IPS-20b (cell line): ENCODE measurements around the gene ETV2.
"Not testable (repeated sequence)": the region's sequence is repeated elsewhere in the genome, so short reads cannot be mapped to it uniquely, and the experiment has no call there.

ENCODE experiments used
- H3K27ac ChIP-seq: one replicate; pipeline ENCODE4 v1.5.1; 2013; ENCODE audit warnings: low read length
- H3K27me3 ChIP-seq: 2 replicates; pipeline ENCODE4 v1.6.1; 2013; ENCODE audit warnings: mild to moderate bottlenecking, low read length, inconsistent platforms; ENCODE audit not compliant: insufficient read depth
- H3K36me3 ChIP-seq: 2 replicates; pipeline ENCODE4 v1.6.1; 2013; ENCODE audit warnings: low read depth, mild to moderate bottlenecking, inconsistent platforms, low read length, moderate library complexity; ENCODE audit not compliant: insufficient read depth
- H3K4me1 ChIP-seq: 2 replicates; pipeline ENCODE4 v1.6.1; 2013; ENCODE audit warnings: mild to moderate bottlenecking, control low read depth, inconsistent platforms, low read length, moderate library complexity; ENCODE audit not compliant: insufficient read depth
- H3K4me3 ChIP-seq: 2 replicates; pipeline ENCODE4 v1.5.1; 2013; ENCODE audit warnings: mild to moderate bottlenecking, low read length, inconsistent platforms
- H3K9ac ChIP-seq: 2 replicates; pipeline ENCODE4 v1.6.1; 2013; ENCODE audit warnings: low read depth, mild to moderate bottlenecking, inconsistent platforms, low read length, moderate library complexity
- H3K9me3 ChIP-seq: 2 replicates; pipeline ENCODE4 v1.6.1; 2013; ENCODE audit warnings: mild to moderate bottlenecking, low read depth, low read length, inconsistent platforms; ENCODE audit not compliant: insufficient read depth

ETV2 gene, protein sequence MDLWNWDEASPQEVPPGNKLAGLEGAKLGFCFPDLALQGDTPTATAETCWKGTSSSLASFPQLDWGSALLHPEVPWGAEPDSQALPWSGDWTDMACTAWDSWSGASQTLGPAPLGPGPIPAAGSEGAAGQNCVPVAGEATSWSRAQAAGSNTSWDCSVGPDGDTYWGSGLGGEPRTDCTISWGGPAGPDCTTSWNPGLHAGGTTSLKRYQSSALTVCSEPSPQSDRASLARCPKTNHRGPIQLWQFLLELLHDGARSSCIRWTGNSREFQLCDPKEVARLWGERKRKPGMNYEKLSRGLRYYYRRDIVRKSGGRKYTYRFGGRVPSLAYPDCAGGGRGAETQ

DNA sequence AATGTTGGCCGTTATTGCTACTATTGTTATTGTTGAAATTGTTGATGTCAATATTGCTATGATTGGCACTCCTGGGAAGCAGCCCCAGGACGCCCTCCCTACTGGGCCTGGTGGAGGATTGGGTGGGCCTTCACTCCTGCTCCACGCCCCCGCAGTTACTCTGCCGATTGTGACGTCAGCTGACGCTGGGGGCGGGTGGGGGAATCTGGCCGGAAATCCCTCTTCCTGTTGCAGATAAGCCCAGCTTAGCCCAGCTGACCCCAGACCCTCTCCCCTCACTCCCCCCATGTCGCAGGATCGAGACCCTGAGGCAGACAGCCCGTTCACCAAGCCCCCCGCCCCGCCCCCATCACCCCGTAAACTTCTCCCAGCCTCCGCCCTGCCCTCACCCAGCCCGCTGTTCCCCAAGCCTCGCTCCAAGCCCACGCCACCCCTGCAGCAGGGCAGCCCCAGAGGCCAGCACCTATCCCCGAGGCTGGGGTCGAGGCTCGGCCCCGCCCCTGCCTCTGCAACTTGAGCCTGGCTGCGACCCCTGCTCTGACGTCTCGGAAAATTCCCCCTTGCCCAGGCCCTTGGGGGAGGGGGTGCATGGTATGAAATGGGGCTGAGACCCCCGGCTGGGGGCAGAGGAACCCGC is at the start of gene ETV2:
ETV2 (plus strand) TSS at position 231 of the 637 bp plus-strand sequence. CDS start 716 bp downstream, outside the sequence.
- Histone ChIP-seq H3K27me3 (peaks cover 29% of the 10 kb centered on the region), H3K4me3 (peak within 1 kb of the TSS; percentile 35; the same call in 1 of the 2 replicates), H3K9me3 (no peaks in the 10 kb centered on the region), H3K36me3 (peaks cover 18% of the 10 kb centered on the region), H3K9ac (no peak within 1 kb of the TSS; the same call in 1 of the 2 replicates), H3K4me1 (peaks cover 13% of the 10 kb centered on the region; the same call in 1 of the 2 replicates), H3K27ac (no peak within 1 kb of the TSS)

DNA sequence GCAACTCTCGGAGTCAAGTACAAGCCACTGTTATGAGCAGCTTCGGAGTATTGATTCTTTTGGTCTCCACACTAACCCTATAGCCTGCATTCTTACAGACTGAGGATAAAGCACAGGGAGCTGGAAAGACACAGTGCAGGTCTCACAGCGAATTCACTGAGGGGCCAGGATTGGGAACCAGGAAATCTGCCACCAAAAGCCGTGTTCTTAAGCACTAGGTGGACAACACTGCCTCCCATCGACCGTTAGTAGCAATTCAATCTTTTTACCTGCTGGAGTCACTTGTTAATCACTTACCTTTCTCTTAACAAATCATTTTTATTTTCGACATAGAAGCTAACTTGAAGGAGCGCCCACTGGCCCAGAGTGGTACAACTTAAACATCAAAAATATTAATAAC is 49.3 kb upstream of the ETV2 start:
- no peaks in the 10 kb centered on the region for H3K36me3 ChIP-seq

DNA sequence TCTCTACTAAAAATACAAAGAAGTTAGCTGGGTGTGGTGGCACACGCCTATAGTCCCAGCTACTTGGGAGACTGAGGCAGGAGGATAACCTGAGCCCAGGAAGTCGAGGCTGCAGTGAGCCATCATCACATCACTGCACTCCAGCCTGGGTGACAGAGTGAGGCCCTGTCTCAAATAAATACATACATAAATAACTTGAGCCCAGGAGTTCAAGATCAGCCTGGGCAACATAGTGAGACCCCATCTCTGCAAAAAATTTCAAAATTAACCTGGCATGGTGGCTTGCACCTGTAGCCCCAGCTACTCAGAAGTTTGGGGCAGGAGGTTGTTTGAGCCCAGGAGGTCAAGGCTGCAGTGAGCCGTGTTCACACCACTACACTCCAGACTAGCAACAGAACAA is 46.5 kb upstream of the ETV2 start:
- not testable (repeated sequence) for H3K4me3 ChIP-seq, H3K9ac ChIP-seq, H3K9me3 ChIP-seq, H3K27me3 ChIP-seq, H3K27ac ChIP-seq, H3K36me3 ChIP-seq, H3K4me1 ChIP-seq

More for the DNA sequence above, 49.3 kb upstream of the ETV2 start:
- H3K4me1 ChIP-seq: no peaks in the 10 kb centered on the region
- H3K9me3 ChIP-seq: no peaks in the 10 kb centered on the region
- H3K27ac ChIP-seq: no peak overlapping the region
- H3K4me3 ChIP-seq: no peak overlapping the region
- H3K9ac ChIP-seq: no peak overlapping the region
- H3K27me3 ChIP-seq: 0 out of 2 replicates have a peak, but pooled peaks cover 4% of the 10 kb centered on the region

DNA sequence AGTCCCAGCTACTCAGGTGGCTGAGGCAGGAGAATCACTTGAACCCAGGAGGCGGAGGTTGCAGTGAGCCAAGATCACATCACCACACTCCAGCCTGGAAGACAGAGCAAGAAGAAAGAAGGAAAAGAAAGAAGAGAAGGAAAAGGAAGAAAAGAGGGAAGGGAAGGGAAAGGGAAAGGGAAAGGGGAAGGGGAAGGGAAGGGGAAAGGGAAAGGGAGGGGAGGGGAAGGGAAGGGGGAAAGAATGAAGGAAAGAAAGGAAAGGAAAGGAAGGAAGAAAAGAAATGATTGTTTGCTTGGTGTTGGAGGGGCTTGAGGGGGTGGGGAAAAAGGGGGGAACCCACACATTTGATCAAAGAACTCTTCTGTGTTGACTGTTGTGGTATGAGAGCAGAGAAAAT is 45.6 kb upstream of the ETV2 start:
- H3K27ac ChIP-seq: no peak overlapping the region
- H3K36me3 ChIP-seq: no peaks in the 10 kb centered on the region
- H3K27me3 ChIP-seq: no peaks in the 10 kb centered on the region; the same call in 1 of the 2 replicates
- H3K9me3 ChIP-seq: no peaks in the 10 kb centered on the region
- no peak overlapping the region for H3K9ac ChIP-seq
- H3K4me1 ChIP-seq: no peaks in the 10 kb centered on the region
- no peak overlapping the region for H3K4me3 ChIP-seq

DNA sequence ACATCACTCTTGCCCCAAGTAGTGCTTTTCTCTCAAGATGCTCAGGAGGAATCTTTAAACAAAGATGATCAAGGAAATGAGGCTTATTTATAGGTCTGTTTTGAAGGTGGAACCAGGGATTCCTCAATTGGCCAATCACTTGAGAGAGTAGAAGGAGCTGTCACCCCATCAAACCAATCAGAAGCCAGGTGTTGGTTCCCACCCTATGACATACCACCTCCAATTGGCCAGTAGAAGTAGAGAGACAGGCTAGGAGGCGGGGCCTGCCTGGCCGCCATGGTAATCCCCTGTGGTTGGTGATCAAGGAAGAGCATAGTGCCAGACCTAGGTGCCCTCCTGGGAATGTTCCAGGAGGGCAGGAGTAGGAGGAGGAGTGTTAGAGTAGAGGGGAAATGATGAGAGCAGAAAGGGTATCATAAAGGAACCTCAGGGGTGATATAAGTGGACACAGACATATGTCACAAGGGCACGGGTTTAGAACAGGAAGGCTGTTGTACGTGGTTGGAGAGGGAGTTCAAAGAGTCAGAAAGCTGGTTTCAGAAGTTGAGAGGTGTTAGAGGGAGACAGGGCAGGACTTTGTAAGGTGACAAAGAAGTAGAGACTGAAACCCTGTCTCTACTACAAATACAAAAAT is 45.1 kb upstream of the ETV2 start:
- no peaks in the 10 kb centered on the region for H3K36me3 ChIP-seq
- H3K9me3 ChIP-seq: no peaks in the 10 kb centered on the region
- H3K27ac ChIP-seq: no peak overlapping the region
- no peak overlapping the region for H3K4me3 ChIP-seq
- no peaks in the 10 kb centered on the region; the same call in 1 of the 2 replicates for H3K27me3 ChIP-seq
- H3K4me1 ChIP-seq: no peaks in the 10 kb centered on the region
- no peak overlapping the region for H3K9ac ChIP-seq

DNA sequence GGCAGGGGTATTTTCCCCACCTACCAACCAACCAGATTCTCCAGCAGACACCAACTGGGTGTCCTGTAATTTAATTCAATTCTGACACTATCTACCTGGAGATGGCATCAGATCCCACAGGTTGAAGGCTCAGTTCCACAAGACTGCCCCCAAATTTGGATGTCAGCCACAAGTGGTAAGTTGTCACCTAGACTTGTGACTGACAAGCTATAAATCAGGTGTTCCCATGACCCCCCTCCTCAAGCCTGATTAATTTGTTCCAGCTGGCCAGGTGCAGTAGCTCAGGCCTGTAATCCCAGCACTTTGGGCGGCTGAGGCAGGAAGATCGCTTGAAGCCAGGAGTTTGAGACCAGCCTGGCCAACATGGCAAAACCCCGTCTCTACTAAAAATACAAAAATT is 39.6 kb upstream of the ETV2 start:
- H3K36me3 ChIP-seq: no peaks in the 10 kb centered on the region
- H3K4me3 ChIP-seq: no peak overlapping the region

DNA sequence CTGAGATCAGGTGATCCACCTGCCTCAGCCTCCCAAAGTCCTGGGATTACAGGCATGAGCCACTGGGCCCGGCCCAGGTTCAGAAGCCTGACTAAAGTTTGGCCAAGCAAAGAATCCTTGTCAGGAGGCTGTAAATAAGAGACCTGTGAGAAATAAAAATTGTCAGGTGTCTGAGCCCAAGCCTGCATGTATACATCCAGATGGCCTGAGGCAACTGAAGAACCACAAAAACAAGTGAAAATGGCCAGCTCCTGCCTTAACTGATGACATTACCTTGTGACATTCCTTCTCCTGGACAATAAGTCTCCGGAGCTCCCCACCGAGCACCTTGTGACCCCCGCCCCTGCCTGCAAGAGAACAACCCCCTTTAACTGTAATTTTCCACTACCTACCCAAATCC is 37.1 kb upstream of the ETV2 start:
- not testable (repeated sequence) for H3K4me1 ChIP-seq, H3K4me3 ChIP-seq, H3K9ac ChIP-seq, H3K27me3 ChIP-seq, H3K36me3 ChIP-seq, H3K9me3 ChIP-seq, H3K27ac ChIP-seq

More for the DNA sequence above, 39.6 kb upstream of the ETV2 start:
- Histone ChIP-seq H3K9me3 (no peaks in the 10 kb centered on the region), H3K4me1 (no peaks in the 10 kb centered on the region), H3K9ac (no peak overlapping the region), H3K27ac (no peak overlapping the region), H3K27me3 (no peaks in the 10 kb centered on the region; the same call in 1 of the 2 replicates)

DNA sequence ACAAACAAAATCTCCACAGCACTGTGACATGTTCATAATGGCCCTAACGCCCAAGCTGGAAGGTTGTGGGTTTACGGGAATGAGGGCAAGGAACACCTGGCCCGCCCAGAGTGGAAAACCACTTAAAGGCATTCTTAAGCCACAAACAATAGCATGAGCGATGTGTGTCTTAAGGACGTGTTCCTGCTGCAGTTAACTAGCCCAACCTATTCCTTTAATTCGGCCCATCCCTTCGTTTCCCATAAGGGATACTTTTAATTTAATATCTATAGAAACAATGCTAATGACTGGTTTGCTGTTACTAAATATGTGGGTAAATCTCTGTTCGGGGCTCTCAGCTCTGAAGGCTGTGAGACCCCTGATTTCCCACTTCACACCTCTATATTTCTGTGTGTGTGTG is 34.4 kb upstream of the ETV2 start:
- H3K4me3 ChIP-seq, H3K36me3 ChIP-seq: not testable (repeated sequence)

DNA sequence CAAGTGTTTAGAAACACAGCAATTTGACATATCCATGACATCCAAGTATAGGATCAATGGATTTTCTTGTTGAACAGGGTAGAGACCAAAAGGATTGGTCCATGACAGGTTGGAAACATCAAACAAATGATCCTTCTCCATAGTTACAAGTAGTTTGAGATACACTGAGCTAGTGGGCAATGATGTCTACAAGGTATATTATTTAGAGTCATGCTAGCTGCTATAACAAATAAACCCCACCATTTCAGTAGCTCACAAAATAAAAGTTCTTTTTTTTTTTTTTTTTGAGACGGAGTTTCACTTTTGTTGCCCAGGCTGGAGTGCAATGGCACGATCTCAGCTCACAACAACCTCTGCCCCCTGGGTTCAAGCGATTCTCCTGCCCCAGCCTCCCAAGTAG is 33.9 kb upstream of the ETV2 start:
- Histone ChIP-seq H3K4me1 (0 out of 2 replicates have a peak, but pooled peaks cover 3% of the 10 kb centered on the region), H3K36me3 (no peaks in the 10 kb centered on the region), H3K4me3 (no peak overlapping the region), H3K9ac (no peak overlapping the region), H3K27ac (no peak overlapping the region), H3K9me3 (peaks cover 6% of the 10 kb centered on the region), H3K27me3 (peaks cover 8% of the 10 kb centered on the region)

More for the DNA sequence above, 34.4 kb upstream of the ETV2 start:
- H3K4me1 ChIP-seq, H3K27me3 ChIP-seq, H3K9me3 ChIP-seq, H3K9ac ChIP-seq, H3K27ac ChIP-seq: not testable (repeated sequence)

DNA sequence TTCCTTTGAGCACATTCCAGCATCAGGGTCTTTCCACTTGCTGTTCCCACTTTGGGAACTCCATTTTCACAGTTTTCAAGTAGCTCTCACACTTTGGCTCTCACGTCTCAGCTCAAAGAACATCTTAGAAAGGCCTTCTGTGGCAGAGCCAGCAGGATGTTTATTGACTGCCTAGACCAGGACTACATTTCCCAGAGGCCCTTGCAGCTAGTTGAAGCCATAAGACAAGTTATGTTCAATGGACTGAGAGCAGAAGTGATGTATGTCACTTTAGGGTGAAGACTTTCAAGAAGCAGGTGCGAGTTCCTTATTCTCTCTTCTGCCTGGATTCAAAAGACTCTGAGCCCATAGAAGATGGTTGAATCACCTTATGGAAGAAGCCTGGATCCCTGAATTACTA is 33.3 kb upstream of the ETV2 start:
- Histone ChIP-seq H3K27me3 (peaks cover 8% of the 10 kb centered on the region), H3K27ac (no peak overlapping the region), H3K9me3 (peaks cover 6% of the 10 kb centered on the region)

DNA sequence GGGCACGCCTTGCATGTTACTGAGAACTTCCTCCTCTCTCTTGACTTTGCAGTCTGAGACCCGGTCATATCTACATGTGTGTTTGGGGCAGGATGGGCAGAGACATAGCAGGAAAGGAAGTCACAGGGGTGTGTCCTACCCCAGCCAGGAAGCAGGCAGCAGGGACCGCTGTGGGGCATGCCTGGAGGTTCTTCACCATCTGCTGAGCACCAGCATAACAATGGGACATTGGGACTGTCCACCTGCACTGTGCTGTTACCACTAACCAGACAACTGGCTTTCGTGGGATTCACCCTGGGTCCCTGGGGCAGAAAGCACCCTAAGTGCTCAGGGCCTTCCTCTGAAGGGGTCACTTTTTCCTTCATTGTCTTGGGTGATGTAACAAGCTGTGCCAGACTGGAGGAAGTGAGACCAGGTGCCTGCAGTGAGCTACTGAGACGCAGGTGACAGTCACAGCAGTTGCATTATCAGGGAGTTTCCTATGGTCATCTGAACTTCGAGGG is 31.6 kb upstream of the ETV2 start:
- peaks cover 8% of the 10 kb centered on the region for H3K27me3 ChIP-seq
- H3K9ac ChIP-seq: no peak overlapping the region
- H3K9me3 ChIP-seq: peaks cover 6% of the 10 kb centered on the region
- no peak overlapping the region for H3K4me3 ChIP-seq
- 0 out of 2 replicates have a peak, but pooled peaks cover 3% of the 10 kb centered on the region for H3K4me1 ChIP-seq
- H3K27ac ChIP-seq: no peak overlapping the region
- peaks cover 4% of the 10 kb centered on the region; the same call in 1 of the 2 replicates for H3K36me3 ChIP-seq

More for the DNA sequence above, 33.3 kb upstream of the ETV2 start:
- Histone ChIP-seq H3K4me3 (no peak overlapping the region), H3K9ac (no peak overlapping the region), H3K36me3 (no peaks in the 10 kb centered on the region), H3K4me1 (0 out of 2 replicates have a peak, but pooled peaks cover 3% of the 10 kb centered on the region)
